MM.1S (cell line): ENCODE measurements around the gene ANK2.

ENCODE experiments used
- DNase-seq: peaks from one replicate; pipeline ENCODE4 v3.0.0-alpha.2; 2015
- H2AFZ ChIP-seq: fragments of 300-600 bp; sonication (generic); 2 replicates; pipeline ENCODE4 v1.6.0; 2016; ENCODE audit warnings: antibody characterized with exemption, low read length
- H3F3A ChIP-seq: fragments of 300-600 bp; sonication (generic); 2 replicates; pipeline ENCODE4 v1.6.1; 2016; ENCODE audit warnings: mild to moderate bottlenecking, antibody characterized with exemption, low read length, moderate library complexity, mixed read lengths; ENCODE audit not compliant: insufficient read depth
- H3K27ac ChIP-seq: fragments of 300-600 bp; sonication (generic); 2 replicates; pipeline ENCODE4 v1.5.1; 2016; ENCODE audit warnings: mild to moderate bottlenecking, low read length
- H3K27me3 ChIP-seq: fragments of 300-600 bp; sonication (generic); replicated peaks from 2 replicates; pipeline ENCODE4 v1.6.0; 2016; ENCODE audit warnings: low read length; ENCODE audit not compliant: insufficient read depth
- H3K36me3 ChIP-seq: fragments of 300-600 bp; sonication (generic); replicated peaks from 2 replicates; pipeline ENCODE4 v1.6.1; 2016; ENCODE audit warnings: mild to moderate bottlenecking, low read length, mixed read lengths; ENCODE audit not compliant: insufficient read depth
- H3K4me1 ChIP-seq: fragments of 300-600 bp; sonication (generic); 2 replicates; pipeline ENCODE4 v1.6.1; 2016; ENCODE audit warnings: low read length, mixed read lengths
- H3K4me2 ChIP-seq: fragments of 300-600 bp; sonication (generic); 2 replicates; pipeline ENCODE4 v1.6.0; 2016; ENCODE audit warnings: low read depth, low read length
- H3K4me3 ChIP-seq: fragments of 300-600 bp; sonication (generic); 2 replicates; pipeline ENCODE4 v1.5.1; 2016; ENCODE audit warnings: low read length, mixed read lengths
- H3K79me2 ChIP-seq: fragments of 300-600 bp; sonication (generic); 2 replicates; pipeline ENCODE4 v1.6.1; 2016; ENCODE audit warnings: mixed run types, low read length, mixed read lengths
- H3K9ac ChIP-seq: fragments of 300-600 bp; sonication (generic); 2 replicates; pipeline ENCODE4 v1.6.1; 2016; ENCODE audit warnings: low read length, mixed read lengths
- H3K9me2 ChIP-seq: fragments of 300-600 bp; sonication (generic); replicated peaks from 2 replicates; pipeline ENCODE4 v1.6.1; 2016; ENCODE audit warnings: mild to moderate bottlenecking, low read length, mixed read lengths; ENCODE audit not compliant: insufficient read depth
- H3K9me3 ChIP-seq: fragments of 300-600 bp; sonication (generic); replicated peaks from 2 replicates; pipeline ENCODE4 v1.6.1; 2016; ENCODE audit warnings: mild to moderate bottlenecking, low read length, mixed read lengths; ENCODE audit not compliant: insufficient read depth
- H4K20me1 ChIP-seq: fragments of 300-600 bp; sonication (generic); 2 replicates; pipeline ENCODE4 v1.6.1; 2016; ENCODE audit warnings: mild to moderate bottlenecking, low read length, moderate library complexity, mixed read lengths; ENCODE audit not compliant: insufficient read depth
- CTCF ChIP-seq: fragments of 300-600 bp; sonication (generic); IDR thresholded peaks from 2 replicates; pipeline ENCODE4 v1.5.1; 2016; ENCODE audit warnings: antibody characterized with exemption, low read length, mixed read lengths
- EZH2 ChIP-seq: fragments of 300-600 bp; sonication (generic); optimal IDR thresholded peaks from 2 replicates; pipeline ENCODE3; 2017; ENCODE audit warnings: low read depth, mild to moderate bottlenecking, antibody characterized with exemption, low read length, mixed read lengths
- EZH2phosphoT487 ChIP-seq: fragments of 300-600 bp; sonication (generic); IDR thresholded peaks from 2 replicates; pipeline ENCODE4 v1.6.1; 2018; ENCODE audit warnings: antibody characterized with exemption, low read length

The ANK2 gene

GRCh38 chr4:113114884-113115283, 65.4 kb downstream of the ANK2 start:
- Histone ChIP-seq H3K27ac (no peak overlapping the region), H3F3A (no peaks in the 10 kb centered on the region), H3K9me3 (no peaks in the 10 kb centered on the region), H3K4me3 (no peak overlapping the region), H3K4me2 (no peak overlapping the region), H3K4me1 (no peaks in the 10 kb centered on the region), H3K9ac (no peak overlapping the region), H3K79me2 (no peaks in the 10 kb centered on the region), H3K27me3 (no peaks in the 10 kb centered on the region), H4K20me1 (no peaks in the 10 kb centered on the region), H3K9me2 (no peaks in the 10 kb centered on the region), H2AFZ (no peak overlapping the region), H3K36me3 (no peaks in the 10 kb centered on the region)
- no peak for DNase-seq
- TF ChIP-seq CTCF, result no peak
- no peak for TF ChIP-seq EZH2phosphoT487
- TF ChIP-seq EZH2, result no peak

GRCh38 chr4:113116414-113117357, 67.2 kb downstream of the ANK2 start:
- no peaks in the 10 kb centered on the region for H3K9me2 ChIP-seq
- H3K4me2 ChIP-seq, result no peak overlapping the region
- no peak for TF ChIP-seq EZH2phosphoT487
- no peak for TF ChIP-seq EZH2
- no peaks in the 10 kb centered on the region for H3K4me1 ChIP-seq
- no peaks in the 10 kb centered on the region for H3K79me2 ChIP-seq
- no peaks in the 10 kb centered on the region for H4K20me1 ChIP-seq
- no peaks in the 10 kb centered on the region for H3K9me3 ChIP-seq
- H3K4me3 ChIP-seq, result no peak overlapping the region
- H3K27me3 ChIP-seq, result no peaks in the 10 kb centered on the region
- DNase-seq, result no peak
- H2AFZ ChIP-seq, result no peak overlapping the region
- H3K27ac ChIP-seq, result no peak overlapping the region
- no peak overlapping the region for H3K9ac ChIP-seq
- H3F3A ChIP-seq, result no peaks in the 10 kb centered on the region
- H3K36me3 ChIP-seq, result no peaks in the 10 kb centered on the region

- H3K4me2 ChIP-seq, result no peak overlapping the region
- no peaks in the 10 kb centered on the region for H3K9me3 ChIP-seq
- no peaks in the 10 kb centered on the region for H3K79me2 ChIP-seq
- H3K4me3 ChIP-seq, result no peak overlapping the region
- no peak overlapping the region for H3K9ac ChIP-seq
- H3F3A ChIP-seq, result no peaks in the 10 kb centered on the region
- TF ChIP-seq EZH2phosphoT487 (no peak), EZH2 (no peak), CTCF (no peak)
- H2AFZ ChIP-seq, result no peak overlapping the region
- DNase-seq, result no peak
- no peaks in the 10 kb centered on the region for H3K27me3 ChIP-seq
- no peaks in the 10 kb centered on the region for H3K9me2 ChIP-seq
- no peaks in the 10 kb centered on the region for H4K20me1 ChIP-seq
- H3K4me1 ChIP-seq, result no peaks in the 10 kb centered on the region
- H3K36me3 ChIP-seq, result no peaks in the 10 kb centered on the region
- no peak overlapping the region for H3K27ac ChIP-seq
Measured at GRCh38 chr4:113117358-113117702, 67.9 kb downstream of the ANK2 start.

DNA sequence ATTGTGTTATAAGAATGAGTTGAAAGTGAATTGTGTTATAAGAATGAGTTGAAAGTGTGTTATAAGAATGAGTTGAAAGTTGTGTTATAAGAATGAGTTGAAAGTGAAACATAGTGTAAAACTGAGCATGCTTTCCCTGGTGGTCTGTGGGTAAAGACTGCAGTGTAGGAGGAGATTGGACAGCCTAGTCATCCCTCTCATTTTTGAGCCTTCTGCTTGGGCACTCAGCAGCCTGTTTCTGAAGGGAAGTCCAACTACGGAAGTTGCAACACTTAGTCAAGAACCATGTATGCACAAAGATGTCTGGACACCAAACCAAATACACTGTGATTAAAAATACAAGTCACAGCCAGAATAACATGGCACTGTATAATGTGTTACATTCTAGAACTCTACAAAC, 72.6 kb downstream of the ANK2 start:
- H3K9me3 ChIP-seq, result no peaks in the 10 kb centered on the region
- H2AFZ ChIP-seq, result no peak overlapping the region
- no peaks in the 10 kb centered on the region for H3K4me1 ChIP-seq
- no peaks in the 10 kb centered on the region for H3K36me3 ChIP-seq
- TF ChIP-seq EZH2phosphoT487 (no peak), EZH2 (no peak), CTCF (no peak)
- no peak overlapping the region for H3K9ac ChIP-seq
- H3K79me2 ChIP-seq, result no peaks in the 10 kb centered on the region
- no peaks in the 10 kb centered on the region for H3K27me3 ChIP-seq
- H4K20me1 ChIP-seq, result no peaks in the 10 kb centered on the region
- H3F3A ChIP-seq, result no peaks in the 10 kb centered on the region
- H3K4me2 ChIP-seq, result no peak overlapping the region
- H3K4me3 ChIP-seq, result no peak overlapping the region
- no peak overlapping the region for H3K27ac ChIP-seq
- H3K9me2 ChIP-seq, result no peaks in the 10 kb centered on the region
- no peak for DNase-seq
